OCI-LY7 (cell line): ENCODE measurements around the gene FTO.

Experiments
- EZH2phosphoT487 ChIP-seq: fragments of 200-600 bp; sonication (generic); IDR thresholded peaks from 2 replicates; pipeline ENCODE4 v1.6.1; 2018; ENCODE audit warnings: low read depth, borderline replicate concordance, mild to moderate bottlenecking, mixed run types, antibody characterized with exemption, low read length, moderate library complexity, mixed read lengths
- TF ChIP-seq, protein P1 (sequence below): fragments of 200-600 bp; sonication (generic); conservative IDR thresholded peaks from 2 replicates; pipeline ENCODE4 v1.5.1; 2014; ENCODE audit warnings: mild to moderate bottlenecking, antibody characterized with exemption, low read length, moderate library complexity, mixed read lengths

DNA sequence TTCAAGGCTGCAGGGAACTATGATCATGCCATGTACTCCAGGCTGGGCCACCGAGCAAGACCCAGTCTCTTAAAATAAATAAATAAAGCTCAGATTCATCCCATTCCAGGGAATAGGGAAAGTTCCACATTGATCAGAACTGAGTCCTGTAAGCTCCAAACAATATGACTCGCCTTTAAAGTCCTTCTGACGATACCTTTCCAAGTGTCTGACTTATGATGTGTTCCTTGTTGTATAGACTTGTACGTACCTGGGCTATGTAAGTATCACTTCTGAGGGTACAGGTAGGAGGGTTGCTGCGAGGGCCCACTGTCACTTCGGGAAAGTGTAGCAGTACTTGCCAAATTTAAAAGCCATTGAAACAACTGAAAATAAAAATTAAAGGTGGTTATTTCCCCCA, 329.8 kb downstream of the FTO start:
- no peak for TF ChIP-seq EZH2phosphoT487
- TF ChIP-seq, protein P1, sequence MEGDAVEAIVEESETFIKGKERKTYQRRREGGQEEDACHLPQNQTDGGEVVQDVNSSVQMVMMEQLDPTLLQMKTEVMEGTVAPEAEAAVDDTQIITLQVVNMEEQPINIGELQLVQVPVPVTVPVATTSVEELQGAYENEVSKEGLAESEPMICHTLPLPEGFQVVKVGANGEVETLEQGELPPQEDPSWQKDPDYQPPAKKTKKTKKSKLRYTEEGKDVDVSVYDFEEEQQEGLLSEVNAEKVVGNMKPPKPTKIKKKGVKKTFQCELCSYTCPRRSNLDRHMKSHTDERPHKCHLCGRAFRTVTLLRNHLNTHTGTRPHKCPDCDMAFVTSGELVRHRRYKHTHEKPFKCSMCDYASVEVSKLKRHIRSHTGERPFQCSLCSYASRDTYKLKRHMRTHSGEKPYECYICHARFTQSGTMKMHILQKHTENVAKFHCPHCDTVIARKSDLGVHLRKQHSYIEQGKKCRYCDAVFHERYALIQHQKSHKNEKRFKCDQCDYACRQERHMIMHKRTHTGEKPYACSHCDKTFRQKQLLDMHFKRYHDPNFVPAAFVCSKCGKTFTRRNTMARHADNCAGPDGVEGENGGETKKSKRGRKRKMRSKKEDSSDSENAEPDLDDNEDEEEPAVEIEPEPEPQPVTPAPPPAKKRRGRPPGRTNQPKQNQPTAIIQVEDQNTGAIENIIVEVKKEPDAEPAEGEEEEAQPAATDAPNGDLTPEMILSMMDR: no peak
